Activated T-cell treated with anti-CD3 and anti-CD28 coated beads, Interleukin-2, amount 50 U/mL, for 72 hours (primary cell): ENCODE results near the gene WFDC10B. TPM values are rescaled to one million over a fixed set of nuclear protein-coding genes. Genes with fewer than 3 reads are reported as not detected.
"Not testable (repeated sequence)": the region's sequence is repeated elsewhere in the genome, so short reads cannot be mapped to it uniquely, and the experiment has no call there.

ENCODE experiments used
- ATAC-seq, 2 donors: fragments of 150-1000 bp; cut with Tn5 transposase; replicated peaks in 1 of 2; 2 replicates each; pipeline ENCODE4 v1.10.0; 2021; ENCODE audit warnings: moderate library complexity in 2 of 2, mild to moderate bottlenecking in 1 of 2
- DNase-seq, 2 donors: peaks; one replicate each; pipeline ENCODE4 v3.0.0; 2021 to 2022; ENCODE audit warnings: mixed read lengths in 1 of 2
- H3K27ac Mint-ChIP-seq: one replicate; pipeline ENCODE4 v1.8.0; 2022; ENCODE audit warnings: mild to moderate bottlenecking, moderate library complexity, mixed read lengths
- H3K27me3 Mint-ChIP-seq: one replicate; pipeline ENCODE4 v1.8.0; 2022; ENCODE audit warnings: low read depth, mixed read lengths
- H3K36me3 Mint-ChIP-seq, 2 donors: one replicate each; pipeline ENCODE4 v1.8.0; 2022; ENCODE audit warnings: mixed read lengths in 2 of 2, mild to moderate bottlenecking in 1 of 2; ENCODE audit not compliant: insufficient read depth in 2 of 2
- H3K4me1 Mint-ChIP-seq: one replicate; pipeline ENCODE4 v1.8.0; 2022; ENCODE audit warnings: low read depth, mixed read lengths
- H3K4me3 Mint-ChIP-seq, 2 donors: one replicate each; pipeline ENCODE4 v1.8.0; 2022; ENCODE audit warnings: mild to moderate bottlenecking in 2 of 2, mixed read lengths in 2 of 2, moderate library complexity in 2 of 2
- H3K9me3 Mint-ChIP-seq, 2 donors: one replicate each; pipeline ENCODE4 v1.8.0; 2022; ENCODE audit warnings: mixed read lengths in 2 of 2
- total RNA-seq, 2 donors: library from RNA; stranded (reverse); gene quantifications; one replicate each; pipeline ENCODE4 v1.2.3, GENCODE V29; 2022

WFDC10B gene
- total RNA-seq: not detected

GRCh38 chr20:45704969-45705637, at the start of gene WFDC10B:
Gene WFDC10B, minus strand, starts transcription at chr20:45705019. Its CDS starts 19,027 bp downstream, at chr20:45685992.
- H3K4me1 Mint-ChIP-seq: no peaks in the 10 kb centered on the region
- no peaks in the 10 kb centered on the region for H3K36me3 Mint-ChIP-seq

GRCh38 chr20:45752746-45753145, 47.9 kb upstream of the WFDC10B start:
- peak overlapping the region; percentile 77 for H3K27ac Mint-ChIP-seq
- peak; percentile 89 to 91 for ATAC-seq

More at GRCh38 chr20:45704969-45705637, at the start of gene WFDC10B:
- ATAC-seq (no peak), DNase-seq (no peak)
- H3K27ac Mint-ChIP-seq: no peak within 1 kb of the TSS
- H3K27me3 Mint-ChIP-seq: peaks cover 38% of the 10 kb centered on the region
- H3K9me3 Mint-ChIP-seq: no peaks in the 10 kb centered on the region
- H3K4me3 Mint-ChIP-seq: no peak within 1 kb of the TSS

GRCh38 chr20:45751721-45752120, 46.9 kb upstream of the WFDC10B start:
- DNase-seq (no peak), ATAC-seq (peak; percentile 63 to 64)
- Mint-ChIP-seq H3K4me1 (peaks cover 32% of the 10 kb centered on the region), H3K36me3 (peaks cover 3 to 12% of the 10 kb centered on the region in 2 donors), H3K9me3 (peaks cover 0 to 7% of the 10 kb centered on the region in 2 donors), H3K27ac (no peak overlapping the region), H3K27me3 (peaks cover 57% of the 10 kb centered on the region), H3K4me3 (peak overlapping the region in 1 of 2 donors; percentile 36)

More at GRCh38 chr20:45752746-45753145, 47.9 kb upstream of the WFDC10B start:
- Mint-ChIP-seq H3K4me3 (peak overlapping the region; percentile 19 to 36), H3K27me3 (peaks cover 47% of the 10 kb centered on the region), H3K36me3 (peaks cover 3 to 12% of the 10 kb centered on the region in 2 donors), H3K9me3 (peaks cover 0 to 7% of the 10 kb centered on the region in 2 donors), H3K4me1 (peaks cover 32% of the 10 kb centered on the region)
- DNase-seq: peak; percentile 9 to 15

GRCh38 chr20:45745015-45745414, 40.2 kb upstream of the WFDC10B start:
- ATAC-seq (no peak), DNase-seq (no peak)
- Mint-ChIP-seq H3K9me3 (no peaks in the 10 kb centered on the region), H3K4me3 (no peak overlapping the region), H3K36me3 (no peaks in the 10 kb centered on the region), H3K27me3 (peaks cover 58% of the 10 kb centered on the region), H3K4me1 (no peaks in the 10 kb centered on the region), H3K27ac (no peak overlapping the region)

- no peak for DNase-seq
- Mint-ChIP-seq H3K27ac (no peak overlapping the region), H3K9me3 (no peaks in the 10 kb centered on the region), H3K4me3 (no peak overlapping the region), H3K27me3 (peaks cover 48% of the 10 kb centered on the region), H3K4me1 (no peaks in the 10 kb centered on the region), H3K36me3 (no peaks in the 10 kb centered on the region)
- ATAC-seq: no peak
Observed at GRCh38 chr20:45742596-45742995, 37.8 kb upstream of the WFDC10B start.

GRCh38 chr20:45735988-45736387, 31.2 kb upstream of the WFDC10B start:
- Mint-ChIP-seq H3K4me1 (no peaks in the 10 kb centered on the region), H3K9me3 (peaks cover 5 to 9% of the 10 kb centered on the region in 2 donors), H3K27me3 (peaks cover 62% of the 10 kb centered on the region), H3K27ac (no peak overlapping the region), H3K4me3 (no peak overlapping the region), H3K36me3 (peaks cover 6 to 13% of the 10 kb centered on the region in 2 donors)
- ATAC-seq (no peak), DNase-seq (no peak)

GRCh38 chr20:45735552-45735951, 30.7 kb upstream of the WFDC10B start:
- Mint-ChIP-seq H3K27ac (no peak overlapping the region), H3K36me3 (peaks cover 8 to 15% of the 10 kb centered on the region in 2 donors), H3K9me3 (peaks cover 7 to 11% of the 10 kb centered on the region in 2 donors), H3K4me3 (no peak overlapping the region), H3K27me3 (peaks cover 64% of the 10 kb centered on the region), H3K4me1 (no peaks in the 10 kb centered on the region)
- ATAC-seq: no peak
- no peak for DNase-seq

GRCh38 chr20:45732199-45732598, 27.4 kb upstream of the WFDC10B start:
- Mint-ChIP-seq H3K27me3 (peaks cover 64% of the 10 kb centered on the region), H3K36me3 (peaks cover 8 to 15% of the 10 kb centered on the region in 2 donors), H3K4me1 (peaks cover 2% of the 10 kb centered on the region), H3K4me3 (no peak overlapping the region), H3K27ac (no peak overlapping the region), H3K9me3 (peaks cover 9 to 11% of the 10 kb centered on the region in 2 donors)
- DNase-seq (no peak), ATAC-seq (no peak)

- H3K36me3 Mint-ChIP-seq: peaks cover 5 to 9% of the 10 kb centered on the region in 2 donors
- no peak overlapping the region for H3K27ac Mint-ChIP-seq
- DNase-seq (no peak), ATAC-seq (peak; percentile 71 to 74)
- H3K4me3 Mint-ChIP-seq: no peak overlapping the region
- peaks cover 75% of the 10 kb centered on the region for H3K27me3 Mint-ChIP-seq
- peaks cover 8% of the 10 kb centered on the region for H3K4me1 Mint-ChIP-seq
- H3K9me3 Mint-ChIP-seq: peaks cover 4% of the 10 kb centered on the region in 2 donors
Observed at GRCh38 chr20:45727044-45727443, 22.2 kb upstream of the WFDC10B start.

GRCh38 chr20:45725134-45725533, 20.3 kb upstream of the WFDC10B start:
- Mint-ChIP-seq H3K4me3 (no peak overlapping the region), H3K27ac (no peak overlapping the region), H3K36me3 (no peaks in the 10 kb centered on the region), H3K9me3 (peaks cover 0 to 2% of the 10 kb centered on the region in 2 donors), H3K4me1 (peaks cover 8% of the 10 kb centered on the region), H3K27me3 (peaks cover 64% of the 10 kb centered on the region)
- DNase-seq (no peak), ATAC-seq (no peak)

GRCh38 chr20:45722047-45722446, 17.2 kb upstream of the WFDC10B start, which contains the start of gene SPINT4:
Gene SPINT4, plus strand, starts transcription at chr20:45722347. Its CDS starts 21 bp downstream, at chr20:45722368.
- peaks cover 2 to 3% of the 10 kb centered on the region in 2 donors for H3K9me3 Mint-ChIP-seq
- peaks cover 75% of the 10 kb centered on the region for H3K27me3 Mint-ChIP-seq

GRCh38 chr20:45716141-45716688, 11.4 kb upstream of the WFDC10B start:
- not testable (repeated sequence) for H3K27ac Mint-ChIP-seq, H3K9me3 Mint-ChIP-seq, H3K4me3 Mint-ChIP-seq, H3K36me3 Mint-ChIP-seq, ATAC-seq, DNase-seq, H3K4me1 Mint-ChIP-seq
- H3K27me3 Mint-ChIP-seq: peaks cover 71% of the 10 kb centered on the region

More at GRCh38 chr20:45722047-45722446, 17.2 kb upstream of the WFDC10B start, which contains the start of gene SPINT4:
- Mint-ChIP-seq H3K4me3 (no peak within 1 kb of the TSS), H3K27ac (no peak within 1 kb of the TSS), H3K4me1 (peaks cover 5% of the 10 kb centered on the region), H3K36me3 (peaks cover 0 to 6% of the 10 kb centered on the region in 2 donors)
- no peak for DNase-seq
- no peak for ATAC-seq

- Mint-ChIP-seq H3K27me3 (peaks cover 26% of the 10 kb centered on the region), H3K4me1 (no peaks in the 10 kb centered on the region), H3K9me3 (no peaks in the 10 kb centered on the region), H3K36me3 (no peaks in the 10 kb centered on the region), H3K4me3 (no peak within 1 kb of the TSS), H3K27ac (no peak within 1 kb of the TSS)
- ATAC-seq (no peak), DNase-seq (no peak)
Observed at GRCh38 chr20:45701873-45702272, 2.9 kb downstream of the WFDC10B start, which contains the start of gene WFDC13. Gene WFDC13, plus strand, starts transcription at chr20:45702038. Its CDS starts 86 bp downstream, at chr20:45702124.
